ENCODE results near the gene MRPS10. TPM values are rescaled to one million over a fixed set of nuclear protein-coding genes. Genes with fewer than 3 reads are reported as not detected.

MRPS10 gene
- total RNA-seq = 10 to 100 TPM; 20.9 to 27.1 (median 25.8) TPM

DNA sequence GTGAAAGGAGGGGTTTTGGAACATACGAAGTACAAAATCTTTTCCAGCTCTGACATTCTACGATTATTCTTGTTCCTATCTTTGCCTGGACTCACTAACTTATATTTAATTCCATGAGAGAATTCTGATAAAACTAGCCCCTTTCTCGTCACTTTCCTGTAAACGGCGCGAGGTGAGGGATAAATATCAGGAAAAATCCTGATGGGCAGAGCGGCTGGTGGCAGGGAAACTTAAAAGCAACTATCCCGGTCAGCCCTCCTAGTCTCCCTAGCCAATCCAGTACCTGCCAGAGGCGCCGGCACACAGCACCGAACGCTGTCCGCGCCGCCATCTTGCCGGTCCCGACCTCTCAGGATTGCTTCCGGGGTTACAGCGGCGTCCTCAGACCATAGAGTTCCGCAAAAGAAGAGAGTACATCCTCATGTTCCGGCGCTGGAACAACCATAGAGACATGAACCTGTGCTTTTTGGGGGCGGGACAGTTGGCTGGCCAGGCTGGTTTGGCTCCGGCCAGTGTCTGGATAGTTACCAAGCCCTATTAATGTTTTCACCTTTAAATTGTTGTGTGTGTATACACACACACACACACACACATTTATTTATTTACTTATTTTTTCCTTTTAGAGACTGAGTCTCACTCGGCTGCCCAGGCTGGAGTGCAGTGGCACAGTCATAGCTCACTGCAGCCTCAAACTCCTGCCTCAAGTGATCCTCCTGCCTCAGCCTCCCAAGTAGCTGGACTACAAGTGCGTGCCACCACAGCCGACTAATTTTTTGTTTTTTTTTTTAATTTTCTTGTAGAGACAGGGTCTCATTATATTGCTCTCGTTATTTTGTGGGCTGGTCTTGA is at the start of gene MRPS10:
Gene MRPS10, minus strand, starts transcription at position 343 of the 849 bp plus-strand sequence. Its CDS starts 12 bp downstream, at position 331.
- DNase-seq (ENCODE audit: low spot score in 2 of 2) = peak; percentile 94 to 98
- intact Hi-C loops (cut with DNase I; ENCODE audit: low total_unique reads) = no loop called here
- TF ChIP-seq POLR2A (IDR thresholded peaks at IDR 0.05) = peak in 1 of 2 donors; percentile 29
- TF ChIP-seq, protein P1, sequence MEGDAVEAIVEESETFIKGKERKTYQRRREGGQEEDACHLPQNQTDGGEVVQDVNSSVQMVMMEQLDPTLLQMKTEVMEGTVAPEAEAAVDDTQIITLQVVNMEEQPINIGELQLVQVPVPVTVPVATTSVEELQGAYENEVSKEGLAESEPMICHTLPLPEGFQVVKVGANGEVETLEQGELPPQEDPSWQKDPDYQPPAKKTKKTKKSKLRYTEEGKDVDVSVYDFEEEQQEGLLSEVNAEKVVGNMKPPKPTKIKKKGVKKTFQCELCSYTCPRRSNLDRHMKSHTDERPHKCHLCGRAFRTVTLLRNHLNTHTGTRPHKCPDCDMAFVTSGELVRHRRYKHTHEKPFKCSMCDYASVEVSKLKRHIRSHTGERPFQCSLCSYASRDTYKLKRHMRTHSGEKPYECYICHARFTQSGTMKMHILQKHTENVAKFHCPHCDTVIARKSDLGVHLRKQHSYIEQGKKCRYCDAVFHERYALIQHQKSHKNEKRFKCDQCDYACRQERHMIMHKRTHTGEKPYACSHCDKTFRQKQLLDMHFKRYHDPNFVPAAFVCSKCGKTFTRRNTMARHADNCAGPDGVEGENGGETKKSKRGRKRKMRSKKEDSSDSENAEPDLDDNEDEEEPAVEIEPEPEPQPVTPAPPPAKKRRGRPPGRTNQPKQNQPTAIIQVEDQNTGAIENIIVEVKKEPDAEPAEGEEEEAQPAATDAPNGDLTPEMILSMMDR (IDR thresholded peaks at IDR 0.05) = no peak
- H3K4me3 ChIP-seq (ENCODE audit: low read depth, poor library complexity, severe bottlenecking) = peak within 1 kb of the TSS; percentile 61
- WGBS, 2 donors = 10 to 11% methylated on average over 28 to 29 of the region's 29 CpGs

DNA sequence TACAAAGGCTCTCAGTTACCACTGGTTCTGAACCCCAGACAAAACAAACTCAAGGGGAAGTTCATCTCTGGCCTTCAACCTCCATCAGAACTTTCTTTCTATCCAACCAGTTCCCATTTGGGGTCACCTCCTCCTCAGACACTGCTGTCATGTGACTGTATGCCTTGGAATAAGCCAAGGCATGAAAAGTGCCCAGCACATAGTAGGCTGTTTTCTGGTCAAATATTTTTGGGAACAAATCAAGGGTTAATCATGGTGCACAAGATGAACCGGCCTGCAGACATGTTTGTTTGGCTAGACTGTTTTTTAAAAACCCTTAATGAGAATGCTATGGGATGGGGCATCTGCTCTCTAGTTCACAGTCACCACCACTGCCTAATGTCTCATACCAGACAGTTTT is 48.9 kb upstream of the MRPS10 start:
- H3K4me3 ChIP-seq (ENCODE audit: low read depth, poor library complexity, severe bottlenecking) = no peak overlapping the region
- 70 to 76% methylated on average over 1 of the region's 1 CpG for WGBS, 2 donors
- no peak for DNase-seq (ENCODE audit: low spot score in 2 of 2)
- intact Hi-C loops (cut with DNase I; ENCODE audit: low total_unique reads) = loop anchor here (10.0 kb wide), 1 partner anchor 248 kb away; no protein-coding TSS in a partner anchor
- TF ChIP-seq POLR2A (IDR thresholded peaks at IDR 0.05) = no peak
- TF ChIP-seq, protein P1 (IDR thresholded peaks at IDR 0.05) = no peak

DNA sequence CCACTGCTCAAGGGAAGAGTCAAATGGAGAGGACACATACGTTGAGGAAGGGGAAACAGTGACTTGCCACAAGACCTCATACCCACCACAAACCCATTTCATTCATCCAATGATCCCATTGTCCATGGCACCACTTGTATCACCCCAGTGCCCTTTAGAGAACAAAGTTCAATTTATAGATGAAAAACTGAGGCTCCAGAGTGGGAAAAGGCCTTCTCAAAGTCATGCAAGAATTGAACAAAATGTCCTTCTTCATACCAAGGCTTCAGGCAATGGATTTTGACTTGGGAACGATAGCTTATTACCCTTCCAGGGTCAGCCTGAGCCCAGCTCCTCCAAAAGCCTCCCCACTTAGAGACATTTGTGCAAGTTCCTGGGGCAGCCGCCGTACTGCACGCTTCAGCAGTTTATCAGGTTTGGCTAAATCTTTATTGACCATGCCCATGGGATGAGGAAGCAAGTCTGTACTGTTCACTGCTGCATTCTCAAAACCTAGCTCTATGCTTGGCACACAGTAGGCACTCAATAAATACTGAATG is 47.3 kb upstream of the MRPS10 start:
- peak in 1 of 2 donors; percentile 29 for DNase-seq (ENCODE audit: low spot score in 2 of 2)
- intact Hi-C loops (cut with DNase I; ENCODE audit: low total_unique reads) = loop anchor here (10.0 kb wide), 1 partner anchor 250 kb away; no protein-coding TSS in a partner anchor
- no peak overlapping the region for H3K4me3 ChIP-seq (ENCODE audit: low read depth, poor library complexity, severe bottlenecking)
- TF ChIP-seq, protein P1 (IDR thresholded peaks at IDR 0.05) = no peak
- TF ChIP-seq POLR2A (IDR thresholded peaks at IDR 0.05) = no peak
- 74 to 83% methylated on average over 5 of the region's 5 CpGs for WGBS, 2 donors

DNA sequence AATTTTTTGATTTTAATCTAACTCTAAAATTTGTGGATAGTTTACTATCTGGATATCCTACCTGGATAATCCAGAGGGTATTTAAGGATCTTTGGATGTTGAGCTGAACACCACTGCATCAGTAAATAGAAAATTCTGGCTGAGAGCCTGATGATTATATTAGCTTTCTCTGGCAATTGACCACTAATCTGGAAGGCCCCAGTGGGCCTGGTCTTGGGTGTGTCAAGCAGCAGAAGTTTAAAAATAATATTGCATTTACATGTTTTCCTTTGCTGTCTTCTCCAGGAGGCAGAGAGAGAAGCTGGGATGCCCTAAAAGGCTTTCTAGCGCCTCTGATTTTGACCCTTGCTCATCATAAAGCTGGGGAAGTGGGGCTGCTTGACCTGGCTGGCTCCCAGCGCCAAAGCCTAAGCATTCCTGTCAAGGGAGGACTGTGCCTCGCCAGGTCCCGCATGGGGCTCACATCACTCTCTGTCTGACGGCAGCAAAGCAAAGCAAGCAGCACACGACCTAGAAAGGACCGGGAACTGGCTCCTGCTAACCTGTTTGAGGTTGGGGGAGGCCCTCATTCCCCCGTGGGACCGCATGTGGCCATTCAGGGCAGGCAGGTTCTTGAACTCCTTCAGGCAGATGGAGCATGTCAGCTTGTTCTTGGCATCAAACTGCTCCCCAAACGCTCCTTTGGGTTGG is 46.6 kb upstream of the MRPS10 start:
- intact Hi-C loops (cut with DNase I; ENCODE audit: low total_unique reads) = loop anchor here (10.0 kb wide), 1 partner anchor 250 kb away; no protein-coding TSS in a partner anchor
- 50 to 57% methylated on average over 10 of the region's 10 CpGs for whole genome bisulfite sequencing, 2 donors
- TF ChIP-seq POLR2A (IDR thresholded peaks at IDR 0.05) = no peak
- TF ChIP-seq, protein P1 (IDR thresholded peaks at IDR 0.05) = no peak
- peak in 1 of 2 donors; percentile 67 for DNase-seq (ENCODE audit: low spot score in 2 of 2)
- no peak overlapping the region for H3K4me3 ChIP-seq (ENCODE audit: low read depth, poor library complexity, severe bottlenecking)

DNA sequence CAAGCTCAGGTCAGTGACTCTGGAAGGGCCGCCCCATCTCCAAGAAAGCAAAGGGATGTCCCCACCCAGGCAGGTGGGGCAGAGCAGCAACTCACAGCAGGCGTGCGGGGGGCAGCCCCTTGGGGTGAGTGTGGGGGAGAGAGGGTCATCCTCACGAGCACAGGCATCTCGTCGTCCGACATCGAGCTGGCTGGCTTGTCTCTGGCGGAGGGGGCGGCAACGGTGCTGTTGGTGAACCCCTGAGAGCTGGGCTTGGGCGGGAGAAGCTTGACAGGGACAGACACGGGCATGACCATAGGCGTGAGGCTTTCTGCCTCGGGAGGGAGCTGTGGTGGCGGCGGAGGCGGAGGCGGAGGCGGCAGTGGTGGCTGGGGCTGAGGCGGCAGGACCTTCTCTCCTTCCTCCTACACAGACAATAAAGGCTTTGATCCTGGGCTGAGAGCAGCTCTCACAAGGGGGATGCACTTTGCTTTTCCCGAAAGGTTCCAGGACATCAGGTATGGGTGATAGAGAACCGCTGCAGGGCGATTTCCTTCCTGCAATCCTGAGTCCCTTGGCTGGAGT is 45.6 kb upstream of the MRPS10 start:
- peak in 1 of 2 donors; percentile 70 for DNase-seq (ENCODE audit: low spot score in 2 of 2)

More for the DNA sequence above, 45.6 kb upstream of the MRPS10 start:
- 86 to 88% methylated on average over 22 to 24 of the region's 24 CpGs for WGBS, 2 donors
- no peak overlapping the region for H3K4me3 ChIP-seq (ENCODE audit: low read depth, poor library complexity, severe bottlenecking)
- intact Hi-C loops (cut with DNase I; ENCODE audit: low total_unique reads) = loop anchor here (10.0 kb wide), 1 partner anchor 252 kb away; no protein-coding TSS in a partner anchor
- TF ChIP-seq POLR2A (IDR thresholded peaks at IDR 0.05) = no peak
- TF ChIP-seq, protein P1 (IDR thresholded peaks at IDR 0.05) = no peak

Data from lower leg skin (tissue), 4 donors.